Right cardiac atrium (tissue), 5 donors: ENCODE results near the gene CUL7. TPM values are rescaled to one million over a fixed set of nuclear protein-coding genes. Genes with fewer than 3 reads are reported as not detected.
A peak's percentile ranks its signal among the peaks of the same experiment; 100 is the strongest.

Experiments used
- ATAC-seq, 2 donors: fragments of 200-7000 bp; cut with Tn5 transposase; one replicate each; pipeline versions ENCODE4 v1.8.0 to v1.9.1; 2020; ENCODE audit warnings: moderate library complexity in 2 of 2, mild to moderate bottlenecking in 1 of 2
- DNase-seq, 3 donors: peaks; one replicate each; pipeline ENCODE4 v3.0.0-alpha.2; 2020
- H3K27ac ChIP-seq: one replicate; pipeline ENCODE4 v1.5.1; 2013; ENCODE audit warnings: mild to moderate bottlenecking, low read length, control low read depth, moderate library complexity
- H3K27me3 ChIP-seq: one replicate; pipeline ENCODE4 v1.6.1; 2013; ENCODE audit not compliant: control insufficient read depth, insufficient read depth
- H3K4me1 ChIP-seq: one replicate; pipeline ENCODE4 v1.6.1; 2013; ENCODE audit warnings: low read length; ENCODE audit not compliant: control insufficient read depth, insufficient read depth
- H3K4me3 ChIP-seq: one replicate; pipeline ENCODE4 v1.5.1; 2013; ENCODE audit warnings: low read length, control low read depth
- H3K9me3 ChIP-seq: one replicate; pipeline ENCODE4 v1.6.1; 2013; ENCODE audit warnings: low read length; ENCODE audit not compliant: control insufficient read depth
- WGBS: extraction: QIAGEN DNeasy Blood & Tissue Kit; methylation state at CpG from one replicate; pipeline ENCODE4 v1.1.7; 2013; 5-methylcytosine and 5-hydroxymethylcytosine counted together
- intact Hi-C, 4 donors: fragments of 100-400 bp; cut with DNase I; formaldehyde crosslinking; loops; one replicate each; pipeline versions ENCODE4 v1.11.0 to v1.14.0; 2022 to 2023
- polyA plus RNA-seq: library from polyadenylated mRNA; stranded (reverse); fragments of 200-250 nt; gene quantifications from one replicate; pipeline ENCODE4 v1.2.3, GENCODE V29; 2013
- total RNA-seq, 4 donors: library from RNA; stranded (reverse); fragmentation: NEBNext Ultra II Directional; extraction: Animal tissue kit (Norgen Biotek cat#: 25700); gene quantifications; one replicate each; pipeline ENCODE4 v1.2.1, GENCODE V29; 2021
- donor health status: healthy with polysubstance abuse.
- donor health status: DM: no; HTN: yes; CAD: no.
- donor health status: DM: no; HTN: no; CAD: no.
- donor health status: DM: no; HTN: yes; CAD: no; lungs with severe emphysema.
- donor health status: DM: yes; HTN: yes; CAD: no.

CUL7 gene
- total and polyA plus RNA-seq, 5 donors: 4.5 to 9.6 (median 9.2) TPM

GRCh38 chr6:43026365-43026764 is 27.3 kb downstream of the CUL7 start:
- no peak overlapping the region for H3K27ac ChIP-seq
- no peaks in the 10 kb centered on the region for H3K9me3 ChIP-seq
- ATAC-seq (no peak), DNase-seq (no peak)
- 90% methylated on average over 5 of the region's 5 CpGs for WGBS
- H3K27me3 ChIP-seq: no peaks in the 10 kb centered on the region
- H3K4me3 ChIP-seq: no peak overlapping the region
- intact Hi-C loops: no loop called here
- H3K4me1 ChIP-seq: no peaks in the 10 kb centered on the region

GRCh38 chr6:43024436-43024835 is 29.2 kb downstream of the CUL7 start:
- DNase-seq: no peak
- whole genome bisulfite sequencing: 78% methylated on average over 2 of the region's 2 CpGs

DNA sequence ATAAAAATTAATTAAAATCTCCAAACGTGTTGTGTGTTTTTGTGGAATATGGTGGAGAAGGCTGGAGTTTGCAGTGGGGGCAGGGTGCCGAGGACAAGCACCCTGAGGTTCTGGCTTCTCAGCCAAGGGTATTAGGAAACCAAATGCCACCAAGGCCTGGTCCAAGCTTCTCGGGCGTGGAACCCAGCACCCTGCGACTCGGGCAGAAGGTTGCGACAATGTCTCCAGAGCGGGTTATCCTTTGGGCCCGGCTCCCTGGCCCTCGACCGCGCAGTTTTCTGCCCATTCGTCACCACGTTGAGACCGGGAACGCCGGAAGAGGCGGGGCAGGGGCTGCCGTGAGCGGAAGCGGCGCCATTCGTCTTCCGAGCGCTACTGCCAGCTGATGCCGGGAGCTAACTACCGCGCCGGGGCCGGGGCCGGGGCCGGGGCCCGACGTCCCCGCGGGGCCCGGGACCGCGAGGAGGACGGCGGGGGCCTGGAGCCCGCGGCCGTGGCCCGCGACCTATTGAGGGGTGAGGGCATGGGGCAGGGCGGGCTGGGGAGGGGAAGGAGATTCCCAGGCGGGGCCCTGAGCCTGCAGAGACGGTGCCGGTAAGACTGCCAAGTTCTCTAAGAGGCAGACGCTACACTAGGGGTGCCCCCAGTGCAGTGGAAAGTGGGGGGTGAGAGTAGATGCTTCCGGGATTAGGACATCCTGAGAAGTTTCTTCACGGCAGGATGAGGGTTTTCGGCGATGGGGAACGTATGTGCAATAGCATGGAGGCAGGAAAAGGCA is 32.2 kb downstream of the CUL7 start, which contains the start of gene RRP36:
RRP36 (plus strand) TSS at position 354 of the 778 bp plus-strand sequence; CDS start at position 386, 32 bp downstream.
- Histone ChIP-seq H3K9me3 (no peaks in the 10 kb centered on the region), H3K4me3 (peak within 1 kb of the TSS; percentile 82), H3K27ac (peak within 1 kb of the TSS; percentile 62), H3K4me1 (peaks cover 3% of the 10 kb centered on the region), H3K27me3 (no peaks in the 10 kb centered on the region)
- ATAC-seq: peak; percentile 85 to 89
- intact Hi-C loops: no loop called here
- WGBS: under 1% methylated on average over 56 of the region's 56 CpGs
- peak; percentile 87 to 95 (median 93) for DNase-seq

More at GRCh38 chr6:43024436-43024835, 29.2 kb downstream of the CUL7 start:
- Histone ChIP-seq H3K27ac (no peak overlapping the region), H3K4me1 (peaks cover 3% of the 10 kb centered on the region), H3K27me3 (no peaks in the 10 kb centered on the region), H3K9me3 (no peaks in the 10 kb centered on the region), H3K4me3 (no peak overlapping the region)
- intact Hi-C loops: no loop called here
- no peak for ATAC-seq

GRCh38 chr6:43020847-43021246 is 32.8 kb downstream of the CUL7 start:
- Histone ChIP-seq H3K27ac (peak overlapping the region; percentile 62), H3K4me3 (peak overlapping the region; percentile 82), H3K4me1 (peaks cover 3% of the 10 kb centered on the region), H3K27me3 (no peaks in the 10 kb centered on the region), H3K9me3 (no peaks in the 10 kb centered on the region)
- intact Hi-C loops: no loop called here
- peak in 1 of 3 donors; percentile 51 for DNase-seq
- peak; percentile 9 to 11 for ATAC-seq
- WGBS: 48% methylated on average over 5 of the region's 5 CpGs

DNA sequence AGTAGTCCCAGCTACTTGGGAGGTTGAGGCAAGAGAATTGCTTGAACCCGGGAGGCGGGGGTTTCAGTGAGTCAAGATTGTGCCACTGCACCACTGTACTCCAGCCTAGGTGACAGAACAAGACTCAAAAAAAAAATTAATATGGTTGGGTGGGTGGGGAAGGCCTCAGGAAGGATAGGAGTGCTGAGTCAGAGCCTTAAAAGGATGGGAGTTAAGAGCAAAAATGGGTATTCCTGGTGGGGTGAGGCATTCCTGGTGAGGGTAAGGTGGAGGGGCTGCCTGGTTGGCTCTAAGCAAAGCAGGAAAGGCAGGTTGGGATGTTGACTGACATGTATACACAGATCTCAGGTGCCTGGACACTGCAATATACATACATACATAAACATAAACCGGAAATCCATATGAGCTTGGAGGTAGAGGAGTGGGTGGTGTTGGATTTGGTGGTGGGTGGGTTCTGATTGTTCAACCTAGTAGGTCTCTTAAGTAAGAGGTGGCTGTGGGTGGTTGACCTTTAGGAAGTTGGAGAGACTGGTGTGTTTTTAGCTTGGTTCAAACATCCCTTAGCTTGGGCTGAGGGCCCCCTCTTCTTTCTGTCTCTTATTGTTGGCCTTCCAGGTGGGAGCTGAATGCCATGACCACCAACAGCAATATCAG is 33.5 kb downstream of the CUL7 start:
- no peak overlapping the region for H3K4me3 ChIP-seq

GRCh38 chr6:43019152-43019551 is 34.5 kb downstream of the CUL7 start:
- ATAC-seq: no peak
- Histone ChIP-seq H3K9me3 (no peaks in the 10 kb centered on the region), H3K27ac (no peak overlapping the region), H3K4me3 (no peak overlapping the region), H3K27me3 (no peaks in the 10 kb centered on the region), H3K4me1 (peaks cover 3% of the 10 kb centered on the region)
- DNase-seq: no peak
- intact Hi-C loops: loop anchor here in 1 of 4 donors (5.0 kb wide), 1 partner anchor 33 kb away; the partner anchor contains the start of gene CUL7
- WGBS: 91% methylated on average over 2 of the region's 2 CpGs

More for the DNA sequence above, 33.5 kb downstream of the CUL7 start:
- Histone ChIP-seq H3K4me1 (peaks cover 3% of the 10 kb centered on the region), H3K9me3 (no peaks in the 10 kb centered on the region), H3K27ac (no peak overlapping the region), H3K27me3 (no peaks in the 10 kb centered on the region)
- 94% methylated on average over 3 of the region's 3 CpGs for WGBS
- intact Hi-C loops: no loop called here
- ATAC-seq (no peak), DNase-seq (no peak)

DNA sequence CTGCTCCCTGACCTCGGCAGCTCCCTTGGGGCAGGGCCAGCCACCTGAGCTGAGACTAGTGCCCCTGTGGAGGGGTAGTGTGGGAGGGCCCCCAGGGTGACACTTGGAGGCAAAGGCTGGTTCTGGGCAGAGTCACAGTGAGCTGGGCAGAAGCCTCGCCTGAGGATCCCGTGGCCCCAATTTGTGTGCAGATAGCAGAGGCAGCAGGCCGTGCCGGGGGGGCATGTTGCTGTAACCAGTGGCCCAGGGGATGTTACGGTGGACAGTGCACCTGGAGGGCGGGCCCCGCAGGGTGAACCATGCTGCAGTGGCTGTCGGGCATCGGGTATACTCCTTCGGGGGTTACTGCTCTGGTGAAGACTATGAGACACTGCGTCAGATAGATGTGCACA is 36.7 kb downstream of the CUL7 start:
- Histone ChIP-seq H3K9me3 (no peaks in the 10 kb centered on the region), H3K27ac (peak overlapping the region; percentile 46), H3K27me3 (no peaks in the 10 kb centered on the region), H3K4me1 (peaks cover 6% of the 10 kb centered on the region), H3K4me3 (no peak overlapping the region)
- intact Hi-C loops: loop anchor here in 1 of 4 donors (5.0 kb wide), 1 partner anchor 35 kb away; the partner anchor contains the start of gene CUL7
- DNase-seq: peak in 2 of 3 donors; percentile 71 to 72
- 69% methylated on average over 12 of the region's 12 CpGs for WGBS
- ATAC-seq: no peak

DNA sequence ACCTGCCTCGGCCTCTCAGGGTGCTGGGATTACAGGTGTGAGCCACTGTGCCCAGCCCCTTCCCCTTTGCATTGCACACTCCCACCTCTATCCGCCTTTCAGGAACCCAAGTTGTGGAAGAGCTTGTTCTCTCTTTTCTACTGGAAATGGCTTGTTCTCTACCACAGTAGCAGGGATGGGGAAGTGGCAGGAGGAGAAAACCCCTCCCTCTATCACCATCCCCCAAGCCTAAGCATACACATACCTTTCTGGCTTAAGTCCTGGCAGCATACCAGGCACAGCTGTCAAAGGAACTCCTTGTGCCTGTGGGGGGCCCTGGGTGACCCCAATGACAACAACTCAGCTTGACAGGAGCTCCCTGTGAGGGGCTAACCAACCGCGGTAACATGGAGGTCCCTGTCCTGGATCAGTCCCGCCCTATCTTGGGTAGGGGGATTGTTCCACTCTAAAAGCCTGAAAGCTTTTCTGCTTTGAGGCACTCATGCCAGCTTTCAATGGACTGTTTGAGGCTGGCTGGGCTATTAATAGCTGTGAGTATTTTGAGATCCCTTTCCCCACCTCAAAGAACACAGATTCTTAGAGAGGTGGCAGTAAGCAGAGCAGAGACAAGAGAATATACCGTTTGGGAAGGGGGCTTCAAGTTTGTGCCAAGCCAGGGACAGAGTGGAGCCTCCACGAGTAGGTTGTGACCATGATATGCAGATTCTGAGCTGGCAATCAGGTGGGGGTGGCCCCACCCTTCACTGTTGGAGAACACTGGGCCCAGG is 37.3 kb downstream of the CUL7 start:
- Histone ChIP-seq H3K9me3 (no peaks in the 10 kb centered on the region), H3K27me3 (no peaks in the 10 kb centered on the region), H3K4me3 (no peak overlapping the region), H3K4me1 (peaks cover 6% of the 10 kb centered on the region), H3K27ac (peak overlapping the region; percentile 46)
- intact Hi-C loops: loop anchor here in 1 of 4 donors (5.0 kb wide), 1 partner anchor 36 kb away; the partner anchor contains the start of gene CUL7
- ATAC-seq (no peak), DNase-seq (peak in 1 of 3 donors; percentile 25)
- WGBS: 63% methylated on average over 7 of the region's 7 CpGs

DNA sequence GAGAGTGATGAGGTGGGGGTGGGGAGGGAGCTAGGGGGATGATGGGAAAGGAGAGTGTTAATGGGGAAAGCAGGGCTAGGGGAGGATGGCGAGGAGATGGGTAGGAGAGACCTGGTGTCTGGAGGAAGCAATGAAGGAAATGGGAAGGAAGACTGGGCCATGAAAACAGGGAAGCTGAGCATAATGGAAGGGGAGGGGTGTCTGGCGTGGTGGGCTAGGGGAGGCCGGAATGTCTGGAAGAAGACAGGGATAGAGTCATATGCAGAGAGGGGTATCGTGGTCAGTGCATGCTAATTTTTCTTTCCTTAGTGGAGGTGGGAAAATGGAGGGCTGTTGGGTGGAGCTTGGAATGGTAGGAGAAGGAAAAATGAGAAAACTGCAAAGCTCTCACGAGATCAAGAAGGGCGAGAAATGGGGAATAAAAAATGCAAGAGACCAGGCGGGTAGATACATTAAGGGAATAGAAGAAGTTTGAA is 39.2 kb downstream of the CUL7 start:
- H3K4me1 ChIP-seq: peaks cover 3% of the 10 kb centered on the region
- ATAC-seq (no peak), DNase-seq (no peak)
- peak overlapping the region; percentile 49 for H3K4me3 ChIP-seq
- H3K27ac ChIP-seq: peak overlapping the region; percentile 28
- H3K27me3 ChIP-seq: no peaks in the 10 kb centered on the region
- WGBS: under 1% methylated on average over 7 of the region's 7 CpGs
- intact Hi-C loops: loop anchor here in 2 of 4 donors (5.0 kb wide), 2 partner anchors 38 to 128 kb away; partner anchors contain the start of gene CUL7 (in 1 of the 2)
- no peaks in the 10 kb centered on the region for H3K9me3 ChIP-seq

DNA sequence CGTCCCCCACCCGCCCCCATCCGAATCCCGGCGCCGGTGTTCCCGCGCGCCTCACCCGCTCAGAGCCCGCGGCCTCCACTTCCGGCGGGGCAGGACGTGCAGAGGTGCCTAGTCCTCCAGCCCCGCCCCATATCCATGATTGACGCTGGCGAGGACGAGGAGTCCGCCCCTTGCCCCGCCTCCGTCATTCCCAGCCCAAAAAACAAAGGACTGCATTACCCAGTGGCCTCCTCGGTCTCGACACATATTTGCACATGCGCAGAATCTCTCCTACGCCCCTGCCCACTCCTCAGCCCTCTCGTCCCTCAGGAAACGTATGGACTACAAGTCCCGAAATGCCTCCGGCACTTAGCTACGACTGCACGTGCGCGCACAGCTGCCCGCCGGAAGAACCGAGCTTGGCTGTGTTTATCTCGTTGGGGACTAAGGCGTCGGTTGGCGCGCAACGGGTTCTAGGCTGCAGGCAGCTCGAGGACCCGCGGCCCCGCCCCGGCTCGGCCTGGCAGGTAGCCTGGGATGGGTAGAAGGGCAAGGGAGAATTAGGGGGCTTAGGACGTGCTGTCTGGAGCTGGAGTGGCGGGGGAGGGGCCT is 39.7 kb downstream of the CUL7 start, which contains the start of the genes KLHDC3 and MEA1:
KLHDC3 (plus strand) TSS at position 407 of the 591 bp plus-strand sequence. CDS start 2,944 bp downstream, outside the sequence.
MEA1 (minus strand) TSS at position 104 of the 591 bp plus-strand sequence. CDS start 133 bp downstream, outside the sequence.
- intact Hi-C loops: loop anchor here in 2 of 4 donors (5.0 kb wide), 2 partner anchors 38 to 128 kb away; partner anchors contain the start of gene CUL7 (in 1 of the 2)
- under 1% methylated on average over 51 of the region's 51 CpGs for WGBS
- peak within 1 kb of the TSS; percentile 59 for H3K27ac ChIP-seq
- peak within 1 kb of the TSS; percentile 78 for H3K4me3 ChIP-seq
- no peaks in the 10 kb centered on the region for H3K9me3 ChIP-seq
- DNase-seq: peak; percentile 99
- ATAC-seq: peak; percentile 96 to 97
- peaks cover 3% of the 10 kb centered on the region for H3K4me1 ChIP-seq
- H3K27me3 ChIP-seq: no peaks in the 10 kb centered on the region
